ENCODE results near the gene HOXB6. TPM values are rescaled to one million over a fixed set of nuclear protein-coding genes. Genes with fewer than 3 reads are reported as not detected.
A peak's percentile ranks its signal among the peaks of the same experiment; 100 is the strongest.

The HOXB6 gene
- total RNA-seq, 4 donors from 2014 or later: 34.3 to 98.4 (median 66.7) TPM

GRCh38 chr17:48611681-48612455, 7.1 kb upstream of the HOXB6 start:
- no peaks in the 10 kb centered on the region for H3K9me3 ChIP-seq
- DNase-seq: peak in 1 of 3 donors; percentile 74
- peaks cover 0 to 4% (median 0%) of the 10 kb centered on the region in 3 donors for H3K36me3 ChIP-seq
- TF ChIP-seq POLR2A (IDR thresholded peaks at IDR 0.05): no peak
- TF ChIP-seq CTCF (IDR thresholded peaks at IDR 0.05): no peak
- peaks cover 0 to 15% of the 10 kb centered on the region in 2 donors for H3K27me3 ChIP-seq
- H3K4me3 ChIP-seq: peak overlapping the region; percentile 63 to 71 (median 66)
- H3K4me1 ChIP-seq: peaks cover 0 to 36% (median 14%) of the 10 kb centered on the region in 4 donors
- peak overlapping the region; percentile 39 to 92 (median 80) for H3K27ac ChIP-seq

DNA sequence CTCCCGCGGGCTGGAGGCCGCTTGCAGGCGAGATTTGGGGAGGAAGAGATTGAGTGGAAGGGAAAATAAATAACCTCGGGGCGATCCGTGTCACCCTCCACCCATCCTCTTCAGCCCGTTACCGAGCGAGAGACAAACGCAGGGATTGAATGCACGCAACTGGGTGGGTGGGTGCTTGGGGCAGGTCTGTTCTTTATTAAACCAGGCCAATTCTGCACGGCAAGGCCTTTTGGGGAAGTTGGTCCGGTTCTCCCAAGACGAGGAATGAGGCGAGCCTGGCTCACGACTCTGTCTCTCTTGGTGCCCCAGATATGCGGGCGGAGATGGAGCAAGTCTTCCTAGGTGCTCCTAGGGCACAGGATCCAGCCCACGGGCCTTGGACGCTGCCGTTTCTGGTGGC, 6.4 kb upstream of the HOXB6 start:
- H3K27ac ChIP-seq: peak overlapping the region; percentile 64 to 92 (median 80)
- H3K4me3 ChIP-seq: peak overlapping the region; percentile 63 to 71 (median 66)
- peaks cover 0 to 36% (median 14%) of the 10 kb centered on the region in 4 donors for H3K4me1 ChIP-seq
- no peaks in the 10 kb centered on the region for H3K9me3 ChIP-seq
- DNase-seq: no peak
- TF ChIP-seq CTCF (IDR thresholded peaks at IDR 0.05) (no peak), POLR2A (IDR thresholded peaks at IDR 0.05) (no peak)
- H3K36me3 ChIP-seq: peaks cover 0 to 4% (median 0%) of the 10 kb centered on the region in 3 donors
- peaks cover 0 to 9% of the 10 kb centered on the region in 2 donors for H3K27me3 ChIP-seq

GRCh38 chr17:48610282-48611211, 5.8 kb upstream of the HOXB6 start, which contains the start of gene HOXB7:
Gene HOXB7, minus strand, starts transcription at chr17:48611017. Its CDS starts 99 bp downstream, at chr17:48610918.
- Histone ChIP-seq H3K27me3 (peaks cover 0 to 3% of the 10 kb centered on the region in 2 donors), H3K36me3 (peaks cover 0 to 4% (median 0%) of the 10 kb centered on the region in 3 donors), H3K4me1 (peaks cover 0 to 36% (median 14%) of the 10 kb centered on the region in 4 donors), H3K4me3 (peak within 1 kb of the TSS; percentile 63 to 71 (median 66)), H3K9me3 (no peaks in the 10 kb centered on the region), H3K27ac (peak within 1 kb of the TSS; percentile 64 to 92 (median 80))
- TF ChIP-seq CTCF (IDR thresholded peaks at IDR 0.05) (peak in 1 of 6 experiments; percentile 10), POLR2A (IDR thresholded peaks at IDR 0.05) (peak; percentile 73 to 82)
- DNase-seq: peak; percentile 82 to 91 (median 90)

DNA sequence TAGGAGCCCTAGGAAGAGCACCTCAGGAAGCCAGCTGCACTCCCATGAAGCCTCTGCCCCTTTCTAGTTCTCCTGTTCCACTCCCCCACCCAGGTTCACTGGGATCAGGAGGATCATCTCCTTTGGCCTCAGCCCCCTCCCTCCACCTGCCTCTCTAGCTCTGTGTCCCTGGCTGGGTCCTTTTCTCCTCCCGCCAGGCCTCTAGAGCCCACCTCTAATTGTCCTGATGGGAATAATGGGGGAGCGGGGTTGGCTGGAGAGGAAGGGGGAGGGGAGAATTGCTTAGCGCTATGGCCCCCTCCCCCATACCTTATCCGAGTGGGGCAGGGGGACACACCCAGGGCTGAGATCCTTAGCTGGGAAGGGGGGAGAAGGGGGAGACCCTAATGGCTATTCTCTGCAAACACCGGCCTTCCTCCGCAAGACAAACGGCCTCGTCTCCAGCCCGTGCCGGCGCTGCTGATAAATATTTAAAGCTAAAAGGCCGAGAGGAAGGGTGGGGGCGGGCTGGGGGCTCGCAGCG, 5.0 kb upstream of the HOXB6 start:
- TF ChIP-seq CTCF (IDR thresholded peaks at IDR 0.05) (no peak), POLR2A (IDR thresholded peaks at IDR 0.05) (no peak)
- Histone ChIP-seq H3K36me3 (peaks cover 0 to 4% (median 0%) of the 10 kb centered on the region in 3 donors), H3K9me3 (no peaks in the 10 kb centered on the region), H3K4me1 (peaks cover 0 to 36% (median 16%) of the 10 kb centered on the region in 4 donors), H3K4me3 (peak overlapping the region; percentile 63 to 71 (median 66)), H3K27ac (peak overlapping the region; percentile 64 to 92 (median 80)), H3K27me3 (no peaks in the 10 kb centered on the region)
- DNase-seq: no peak

- no peak for TF ChIP-seq POLR2A (IDR thresholded peaks at IDR 0.05)
- Histone ChIP-seq H3K27ac (peak overlapping the region in 2 of 4 donors; percentile 89 to 92), H3K9me3 (no peaks in the 10 kb centered on the region), H3K4me3 (peak overlapping the region in 2 of 4 donors; percentile 65 to 71), H3K36me3 (peaks cover 0 to 4% (median 0%) of the 10 kb centered on the region in 3 donors), H3K4me1 (peaks cover 0 to 31% (median 16%) of the 10 kb centered on the region in 4 donors), H3K27me3 (no peaks in the 10 kb centered on the region)
- DNase-seq: no peak
These were observed 4.2 kb upstream of the HOXB6 start for GRCh38 chr17:48609033-48609432.
